ENCODE results near the gene MINDY3.

The MINDY3 gene

DNA sequence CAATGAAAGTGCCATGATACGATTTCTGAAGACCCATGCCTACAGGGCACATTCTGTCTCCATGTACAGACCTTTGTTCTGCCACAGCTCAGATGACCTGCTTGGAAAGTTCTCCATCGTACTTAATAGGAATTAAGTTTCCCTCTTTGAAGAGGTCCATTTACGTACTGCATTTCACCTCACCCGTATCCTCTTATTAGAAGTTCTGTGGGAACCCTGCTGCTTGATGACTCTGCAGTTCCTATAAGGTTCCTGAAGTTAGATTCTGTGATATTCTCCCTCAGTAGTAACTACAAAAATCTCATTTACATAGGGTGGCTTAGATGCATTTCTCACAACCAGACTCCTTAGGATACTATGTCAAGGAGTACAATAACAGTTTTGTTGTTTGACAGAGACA is 50.9 kb downstream of the MINDY3 start:
- Mint-ChIP-seq H3K27ac (no peak overlapping the region), H3K4me1 (peaks cover 42% of the 10 kb centered on the region), H3K36me3 (ENCODE audit: low read depth) (peaks cover 5% of the 10 kb centered on the region), H3K9me3 (no peaks in the 10 kb centered on the region), H3K4me3 (no peak overlapping the region), H3K27me3 (ENCODE audit: low read depth, poor library complexity) (no peaks in the 10 kb centered on the region)
- DNase-seq: no peak
- TF ChIP-seq, protein P1, sequence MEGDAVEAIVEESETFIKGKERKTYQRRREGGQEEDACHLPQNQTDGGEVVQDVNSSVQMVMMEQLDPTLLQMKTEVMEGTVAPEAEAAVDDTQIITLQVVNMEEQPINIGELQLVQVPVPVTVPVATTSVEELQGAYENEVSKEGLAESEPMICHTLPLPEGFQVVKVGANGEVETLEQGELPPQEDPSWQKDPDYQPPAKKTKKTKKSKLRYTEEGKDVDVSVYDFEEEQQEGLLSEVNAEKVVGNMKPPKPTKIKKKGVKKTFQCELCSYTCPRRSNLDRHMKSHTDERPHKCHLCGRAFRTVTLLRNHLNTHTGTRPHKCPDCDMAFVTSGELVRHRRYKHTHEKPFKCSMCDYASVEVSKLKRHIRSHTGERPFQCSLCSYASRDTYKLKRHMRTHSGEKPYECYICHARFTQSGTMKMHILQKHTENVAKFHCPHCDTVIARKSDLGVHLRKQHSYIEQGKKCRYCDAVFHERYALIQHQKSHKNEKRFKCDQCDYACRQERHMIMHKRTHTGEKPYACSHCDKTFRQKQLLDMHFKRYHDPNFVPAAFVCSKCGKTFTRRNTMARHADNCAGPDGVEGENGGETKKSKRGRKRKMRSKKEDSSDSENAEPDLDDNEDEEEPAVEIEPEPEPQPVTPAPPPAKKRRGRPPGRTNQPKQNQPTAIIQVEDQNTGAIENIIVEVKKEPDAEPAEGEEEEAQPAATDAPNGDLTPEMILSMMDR (IDR thresholded peaks at IDR 0.05): no peak

DNA sequence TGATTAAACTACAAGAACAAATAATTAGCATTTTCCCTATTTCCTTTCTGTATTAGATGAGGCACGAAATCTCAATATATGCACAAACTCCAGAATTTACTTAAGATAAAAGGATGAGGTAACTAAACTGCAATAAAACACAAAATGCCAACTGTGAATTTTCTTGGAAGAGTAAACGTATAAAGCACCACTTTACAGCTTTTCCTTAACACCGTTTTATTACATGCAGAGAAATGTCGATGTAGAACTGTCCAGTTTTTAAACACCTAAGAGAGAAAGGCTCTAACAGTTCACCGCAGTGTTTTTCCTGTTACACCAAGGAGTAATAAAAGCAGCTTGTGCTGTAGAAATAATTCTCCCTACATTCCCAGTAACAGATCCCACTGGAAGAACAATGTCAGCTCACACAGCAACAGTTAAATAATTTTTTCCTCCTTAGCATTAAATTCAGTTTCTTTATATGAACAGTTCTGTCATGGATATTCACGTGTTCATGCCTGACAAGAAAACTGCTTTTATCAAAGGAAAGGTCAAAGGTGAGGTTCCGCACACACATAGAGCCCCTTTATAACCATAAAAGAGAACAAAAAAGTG is 52.0 kb downstream of the MINDY3 start:
- TF ChIP-seq, protein P1 (IDR thresholded peaks at IDR 0.05): no peak
- Mint-ChIP-seq H3K27ac (peak overlapping the region; percentile 80), H3K4me1 (peaks cover 42% of the 10 kb centered on the region), H3K36me3 (ENCODE audit: low read depth) (peaks cover 5% of the 10 kb centered on the region), H3K4me3 (no peak overlapping the region), H3K27me3 (ENCODE audit: low read depth, poor library complexity) (no peaks in the 10 kb centered on the region), H3K9me3 (no peaks in the 10 kb centered on the region)
- no peak for DNase-seq

DNA sequence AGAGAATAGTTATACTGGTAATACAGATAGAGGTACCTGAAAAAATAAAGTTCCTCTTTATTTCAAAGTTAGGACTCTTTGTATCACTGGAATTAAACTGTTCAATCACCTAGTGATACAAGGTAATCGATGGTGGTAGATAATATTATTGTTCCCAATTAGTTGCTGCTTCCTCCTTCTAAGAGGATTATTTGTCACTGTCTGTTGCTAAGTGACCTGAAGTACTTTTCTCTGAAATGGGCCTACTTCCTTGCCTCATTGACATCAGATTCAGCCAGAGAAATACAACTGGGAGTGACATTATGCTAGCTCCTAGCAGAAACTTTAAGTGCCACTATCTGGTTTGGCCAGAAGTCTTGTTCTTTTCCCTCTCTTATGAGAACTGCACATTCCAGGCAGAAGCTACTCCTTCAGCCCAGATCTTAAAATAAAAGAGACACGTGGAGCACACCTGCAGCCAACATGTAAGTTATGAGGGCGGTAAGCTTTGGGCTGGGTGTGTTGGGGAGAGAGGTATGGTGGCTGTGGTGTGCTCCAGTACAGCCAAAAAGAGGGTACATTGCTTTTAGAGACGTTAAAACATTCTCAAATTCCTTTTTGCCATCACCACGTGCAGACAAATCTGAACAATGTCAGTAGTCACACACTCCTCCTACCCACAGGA is 54.8 kb downstream of the MINDY3 start:
- TF ChIP-seq, protein P1 (IDR thresholded peaks at IDR 0.05): no peak
- peaks cover 7% of the 10 kb centered on the region for H3K9me3 Mint-ChIP-seq
- H3K27ac Mint-ChIP-seq: peak overlapping the region; percentile 91

DNA sequence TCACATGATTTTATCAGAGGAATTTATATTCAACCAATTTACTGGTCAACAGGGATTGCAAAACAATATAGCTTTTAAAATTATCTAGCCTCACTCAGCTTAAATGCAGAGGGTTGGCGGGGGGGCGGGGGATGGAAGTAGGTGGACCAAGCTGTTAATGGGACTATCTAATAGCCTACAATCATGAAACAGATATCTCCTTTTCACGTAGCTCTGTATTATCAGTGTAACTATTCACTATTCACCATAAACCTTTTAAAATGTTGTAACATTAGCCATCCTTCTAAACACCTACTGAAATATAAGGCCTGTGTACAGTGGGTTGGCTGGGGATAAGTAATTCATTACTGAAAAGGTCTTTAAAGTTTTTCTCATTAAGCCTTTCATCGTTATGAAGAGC is 56.2 kb downstream of the MINDY3 start:
- H3K9me3 Mint-ChIP-seq: peaks cover 14% of the 10 kb centered on the region
- H3K36me3 Mint-ChIP-seq (ENCODE audit: low read depth): peaks cover 40% of the 10 kb centered on the region
- TF ChIP-seq, protein P1 (IDR thresholded peaks at IDR 0.05): no peak
- H3K4me3 Mint-ChIP-seq: no peak overlapping the region
- no peak for DNase-seq
- no peak overlapping the region for H3K27ac Mint-ChIP-seq
- H3K4me1 Mint-ChIP-seq: peaks cover 45% of the 10 kb centered on the region
- no peaks in the 10 kb centered on the region for H3K27me3 Mint-ChIP-seq (ENCODE audit: low read depth, poor library complexity)

More for the DNA sequence above, 54.8 kb downstream of the MINDY3 start:
- H3K4me1 Mint-ChIP-seq: peaks cover 52% of the 10 kb centered on the region
- peaks cover 28% of the 10 kb centered on the region for H3K36me3 Mint-ChIP-seq (ENCODE audit: low read depth)
- no peak for DNase-seq
- no peak overlapping the region for H3K4me3 Mint-ChIP-seq
- no peaks in the 10 kb centered on the region for H3K27me3 Mint-ChIP-seq (ENCODE audit: low read depth, poor library complexity)

DNA sequence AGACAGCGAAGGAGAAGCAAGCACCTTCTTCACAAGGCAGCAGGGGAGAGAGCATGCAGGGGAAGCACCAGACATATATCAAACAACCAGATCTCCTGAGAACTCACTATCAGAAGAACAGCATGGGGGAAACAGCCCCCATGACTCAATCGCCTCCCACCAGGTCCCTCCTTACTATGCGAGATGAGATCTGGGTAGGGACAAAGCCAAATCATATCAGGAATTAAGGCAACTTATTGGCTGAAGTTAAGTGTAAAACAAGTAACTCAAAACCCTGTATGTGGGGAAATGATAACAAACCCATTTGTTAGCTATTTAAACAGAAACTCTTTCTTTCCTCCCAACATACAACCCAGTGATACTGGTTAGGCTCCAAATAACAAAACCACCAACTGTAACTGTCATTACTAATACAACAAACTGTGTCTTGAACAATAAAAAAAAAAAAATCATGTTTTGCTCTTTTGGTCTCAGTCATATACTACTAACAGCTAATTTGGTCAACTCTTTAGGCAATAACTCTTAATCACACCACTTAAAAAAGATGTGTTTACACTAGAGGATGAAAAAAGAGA is 57.8 kb downstream of the MINDY3 start:
- no peak overlapping the region for H3K4me3 Mint-ChIP-seq
- H3K27ac Mint-ChIP-seq: no peak overlapping the region
- H3K9me3 Mint-ChIP-seq: peaks cover 14% of the 10 kb centered on the region
- peaks cover 38% of the 10 kb centered on the region for H3K4me1 Mint-ChIP-seq
- H3K27me3 Mint-ChIP-seq (ENCODE audit: low read depth, poor library complexity): no peaks in the 10 kb centered on the region
- no peak for DNase-seq
- TF ChIP-seq, protein P1 (IDR thresholded peaks at IDR 0.05): no peak
- peaks cover 40% of the 10 kb centered on the region for H3K36me3 Mint-ChIP-seq (ENCODE audit: low read depth)

Measured in nephron progenitor cell (in vitro differentiated cells).